Measurements from ENCODE around the gene BCAS3. TPM values are rescaled to one million over a fixed set of nuclear protein-coding genes. Genes with fewer than 3 reads are reported as not detected.
"Not testable (repeated sequence)": the region's sequence is repeated elsewhere in the genome, so short reads cannot be mapped to it uniquely, and the experiment has no call there.

Gene BCAS3
- total RNA-seq, 2 experiments from 2014 or later: 6.8 to 7.1 TPM

DNA sequence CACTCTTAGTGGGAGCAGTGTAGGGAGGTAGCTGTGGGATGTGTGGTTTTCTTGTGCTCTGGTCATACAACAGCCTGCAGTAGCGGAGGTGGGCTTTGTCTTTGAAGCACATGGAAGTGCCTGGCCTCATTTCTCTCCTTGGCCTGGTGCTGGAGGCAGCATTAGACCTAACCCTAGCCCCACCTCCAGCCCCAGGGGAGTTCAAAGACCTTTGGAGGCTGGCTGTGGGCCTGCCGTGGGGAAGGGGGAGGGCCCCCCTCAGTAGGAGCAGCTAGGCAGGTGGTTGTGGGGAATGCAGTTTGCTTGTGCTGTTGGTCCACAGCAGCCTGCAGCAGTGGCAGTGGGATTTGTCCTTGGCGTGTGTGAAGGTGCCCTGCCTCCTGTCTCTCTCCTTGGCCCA, 91.7 kb downstream of the BCAS3 start:
- Mint-ChIP-seq H3K36me3 (peaks cover 24% of the 10 kb centered on the region), H3K27me3 (no peaks in the 10 kb centered on the region), H3K27ac (no peak overlapping the region), H3K4me1 (ENCODE audit: low read depth) (peaks cover 23% of the 10 kb centered on the region), H3K9me3 (peaks cover 16% of the 10 kb centered on the region), H3K4me3 (no peak overlapping the region)
- intact Hi-C loops (cut with micrococcal nuclease): no loop called here
- ChIA-PET POLR2A (no interaction called here), CTCF (no interaction called here)
- DNase-seq: no peak

DNA sequence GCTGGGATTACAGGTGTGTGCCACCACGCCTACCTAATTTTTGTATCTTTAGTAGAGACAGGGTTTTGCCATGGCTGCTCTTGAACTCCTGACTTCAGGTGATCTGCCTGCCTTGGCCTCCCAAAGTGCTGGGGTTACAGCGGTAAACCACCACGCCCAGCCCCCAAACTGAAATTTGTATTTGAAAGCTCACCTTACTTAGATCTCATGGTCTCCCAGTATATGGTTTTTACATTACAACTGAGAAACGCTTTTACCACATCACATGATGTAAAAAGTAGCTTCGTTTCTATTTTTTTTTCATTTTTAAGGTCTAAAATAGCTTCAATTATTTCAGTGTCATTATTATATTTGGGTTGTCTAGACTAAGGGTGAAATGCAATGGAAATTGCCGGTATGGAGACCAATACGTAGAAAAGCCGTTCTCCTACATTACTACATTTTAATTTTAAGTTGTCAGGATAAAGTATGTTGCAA, 93.3 kb downstream of the BCAS3 start:
- ChIA-PET CTCF (no interaction called here), POLR2A (no interaction called here)
- Mint-ChIP-seq H3K9me3 (peaks cover 3% of the 10 kb centered on the region), H3K27ac (no peak overlapping the region), H3K4me1 (ENCODE audit: low read depth) (peaks cover 17% of the 10 kb centered on the region), H3K36me3 (peaks cover 11% of the 10 kb centered on the region), H3K4me3 (no peak overlapping the region), H3K27me3 (no peaks in the 10 kb centered on the region)
- intact Hi-C loops (cut with micrococcal nuclease): no loop called here
- DNase-seq: no peak

DNA sequence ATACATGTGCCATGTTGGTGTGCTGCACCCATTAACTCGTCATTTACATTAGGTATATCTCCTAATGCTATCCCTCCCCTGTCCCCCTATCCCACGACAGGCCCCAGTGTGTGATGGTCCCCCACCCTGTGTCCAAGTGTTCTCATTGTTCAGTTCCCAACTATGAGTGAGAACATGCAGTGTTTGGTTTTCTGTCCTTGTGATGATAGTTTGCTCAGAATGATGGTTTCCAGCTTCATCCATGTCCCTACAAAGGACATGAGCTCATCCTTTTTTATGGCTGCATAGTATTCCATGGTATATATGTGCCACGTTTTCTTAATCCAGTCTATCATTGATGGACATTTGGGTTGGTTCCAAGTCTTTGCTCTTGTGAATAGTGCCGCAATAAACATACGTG, 94.0 kb downstream of the BCAS3 start:
- H3K4me3 Mint-ChIP-seq, H3K9me3 Mint-ChIP-seq: not testable (repeated sequence)

DNA sequence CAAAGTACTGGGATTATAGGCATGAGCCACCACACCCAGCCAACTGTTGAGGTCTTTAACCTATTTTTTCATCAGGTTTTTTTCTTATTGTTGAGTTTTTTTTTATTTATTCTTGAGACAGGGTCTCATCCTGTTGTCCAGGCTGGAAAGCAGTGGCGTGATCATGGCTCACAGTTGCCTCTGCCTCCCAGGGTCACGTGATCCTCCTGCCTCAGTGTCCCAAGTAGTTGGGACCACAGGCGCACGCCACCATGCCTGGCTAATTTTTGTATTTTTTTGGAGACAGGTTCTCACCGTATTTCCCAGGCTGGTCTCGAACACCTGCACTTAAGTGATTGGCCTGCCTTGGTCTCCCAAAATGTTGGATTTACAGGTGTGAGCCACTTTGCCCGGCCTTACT, 95.9 kb downstream of the BCAS3 start:
- no peaks in the 10 kb centered on the region for H3K27me3 Mint-ChIP-seq
- H3K4me1 Mint-ChIP-seq (ENCODE audit: low read depth): peaks cover 4% of the 10 kb centered on the region
- POLR2A ChIA-PET: no interaction called here
- H3K9me3 Mint-ChIP-seq: peaks cover 3% of the 10 kb centered on the region
- no peak for DNase-seq
- intact Hi-C loops (cut with micrococcal nuclease): no loop called here
- no peak overlapping the region for H3K27ac Mint-ChIP-seq
- CTCF ChIA-PET: no interaction called here
- H3K4me3 Mint-ChIP-seq: no peak overlapping the region
- H3K36me3 Mint-ChIP-seq: no peaks in the 10 kb centered on the region

More for the DNA sequence above, 94.0 kb downstream of the BCAS3 start:
- DNase-seq; H3K27me3 Mint-ChIP-seq; CTCF ChIA-PET; POLR2A ChIA-PET; intact Hi-C loops (cut with micrococcal nuclease); H3K27ac Mint-ChIP-seq; H3K36me3 Mint-ChIP-seq: not testable (repeated sequence)
- peaks cover 11% of the 10 kb centered on the region for H3K4me1 Mint-ChIP-seq (ENCODE audit: low read depth)

DNA sequence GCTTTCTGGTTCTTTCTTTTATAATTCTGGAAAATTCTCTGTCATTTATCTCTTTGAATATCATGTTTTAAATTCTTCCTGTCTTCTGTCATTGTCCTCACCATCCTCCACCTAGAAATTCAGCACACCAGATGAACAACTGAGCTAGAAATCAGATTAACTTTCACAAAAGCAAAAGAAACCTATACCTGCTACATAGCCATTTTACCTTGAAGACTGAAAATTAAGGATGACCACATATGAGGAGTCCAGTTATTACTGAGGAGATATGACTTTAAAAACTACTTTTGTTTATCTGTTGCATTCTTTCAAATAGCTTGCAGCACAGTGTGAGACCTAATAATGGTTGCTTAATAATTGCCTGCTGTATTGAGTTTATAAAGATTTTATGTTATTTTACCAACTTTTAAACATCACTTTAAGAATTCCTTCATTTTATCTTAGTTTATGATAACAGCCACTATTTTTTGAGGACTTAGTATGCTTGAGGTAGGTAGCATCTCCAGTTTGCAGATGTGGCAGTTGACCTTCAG, 104.3 kb downstream of the BCAS3 start:
- H3K27ac Mint-ChIP-seq: no peak overlapping the region
- H3K36me3 Mint-ChIP-seq: no peaks in the 10 kb centered on the region
- intact Hi-C loops (cut with micrococcal nuclease): no loop called here
- no peaks in the 10 kb centered on the region for H3K27me3 Mint-ChIP-seq
- ChIA-PET POLR2A (no interaction called here), CTCF (no interaction called here)
- no peaks in the 10 kb centered on the region for H3K9me3 Mint-ChIP-seq
- H3K4me3 Mint-ChIP-seq: no peak overlapping the region
- no peaks in the 10 kb centered on the region for H3K4me1 Mint-ChIP-seq (ENCODE audit: low read depth)
- no peak for DNase-seq

DNA sequence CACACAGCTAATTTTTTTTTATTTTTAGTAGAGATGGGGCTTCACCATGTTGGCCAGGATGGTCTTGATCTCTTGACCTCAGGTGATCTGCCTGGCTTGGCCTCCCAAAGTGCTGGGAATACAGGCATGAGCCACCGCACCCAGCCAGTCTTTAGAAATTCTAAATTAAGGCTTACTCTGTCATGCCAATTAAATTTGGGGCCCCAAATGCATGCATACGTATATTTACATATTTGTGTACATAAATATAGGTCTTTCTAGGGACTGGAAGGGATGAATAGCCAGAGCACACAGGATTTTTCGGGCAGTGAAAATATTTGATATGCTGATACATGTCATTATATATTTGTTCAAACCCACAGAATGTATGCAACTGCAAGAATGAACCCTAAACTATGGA, 105.1 kb downstream of the BCAS3 start:
- POLR2A ChIA-PET: no interaction called here
- no peak overlapping the region for H3K27ac Mint-ChIP-seq
- intact Hi-C loops (cut with micrococcal nuclease): no loop called here

DNA sequence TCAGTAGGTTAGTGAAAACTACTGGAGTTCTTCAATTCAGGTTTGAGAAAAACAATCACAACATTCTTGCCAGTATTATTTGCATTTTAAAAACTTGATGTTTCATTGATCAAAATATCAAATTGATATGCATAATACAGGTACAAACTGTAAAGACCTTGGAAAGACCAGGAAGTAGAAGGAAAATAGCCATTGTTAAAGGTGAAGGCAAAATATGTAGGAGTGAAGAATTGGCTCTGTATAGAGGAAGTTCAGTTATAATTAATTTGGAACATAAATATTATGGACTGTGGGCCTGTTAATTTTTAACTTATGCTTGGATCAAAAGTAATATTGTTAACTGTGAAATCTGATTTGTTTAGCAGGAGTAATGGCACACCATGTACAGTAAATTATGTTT, 112.6 kb downstream of the BCAS3 start:
- H3K27me3 Mint-ChIP-seq: no peaks in the 10 kb centered on the region

More for the DNA sequence above, 105.1 kb downstream of the BCAS3 start:
- H3K27me3 Mint-ChIP-seq: no peaks in the 10 kb centered on the region
- H3K4me3 Mint-ChIP-seq: no peak overlapping the region
- DNase-seq: no peak
- CTCF ChIA-PET: no interaction called here
- H3K9me3 Mint-ChIP-seq: no peaks in the 10 kb centered on the region
- no peaks in the 10 kb centered on the region for H3K36me3 Mint-ChIP-seq
- H3K4me1 Mint-ChIP-seq (ENCODE audit: low read depth): no peaks in the 10 kb centered on the region

DNA sequence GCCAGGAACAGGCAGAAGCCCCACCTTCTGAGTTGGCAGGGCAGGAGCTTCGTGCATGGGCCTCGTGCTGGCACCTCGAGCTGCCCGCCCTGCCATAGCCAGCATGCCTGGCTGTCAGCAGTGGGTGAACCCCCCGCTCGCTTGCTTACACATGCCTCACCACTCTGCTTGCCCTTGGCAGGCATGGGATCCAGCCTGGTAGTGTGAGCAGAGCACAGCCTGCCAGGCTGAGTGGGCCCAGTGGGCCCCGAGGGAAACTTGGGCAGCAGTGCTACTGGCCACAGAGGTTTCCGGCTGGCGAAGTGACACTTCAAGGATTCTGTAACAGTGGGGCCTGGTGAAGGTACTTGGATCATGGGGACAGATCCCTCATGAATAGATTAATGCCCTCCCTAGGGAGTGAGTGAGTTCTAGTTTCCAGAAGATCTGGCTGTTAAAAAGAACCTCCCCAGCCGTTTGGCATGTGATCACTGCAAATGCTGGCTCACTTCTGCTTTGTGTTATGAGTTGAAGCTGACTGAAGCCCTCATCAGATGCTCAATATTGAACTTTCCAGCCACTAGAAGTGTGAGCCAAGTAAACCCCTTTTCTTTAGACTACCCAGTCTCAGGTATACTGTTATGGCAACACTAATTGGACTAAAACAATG, 114.7 kb downstream of the BCAS3 start:
- intact Hi-C loops (cut with micrococcal nuclease): no loop called here
- Mint-ChIP-seq H3K27me3 (no peaks in the 10 kb centered on the region), H3K36me3 (no peaks in the 10 kb centered on the region), H3K4me1 (ENCODE audit: low read depth) (no peaks in the 10 kb centered on the region), H3K4me3 (no peak overlapping the region), H3K27ac (no peak overlapping the region), H3K9me3 (no peaks in the 10 kb centered on the region)
- POLR2A ChIA-PET: no interaction called here
- no peak for DNase-seq
- CTCF ChIA-PET: no interaction called here

More for the DNA sequence above, 112.6 kb downstream of the BCAS3 start:
- CTCF ChIA-PET: no interaction called here
- H3K4me3 Mint-ChIP-seq: no peak overlapping the region
- H3K9me3 Mint-ChIP-seq: no peaks in the 10 kb centered on the region
- DNase-seq: no peak
- POLR2A ChIA-PET: no interaction called here
- H3K4me1 Mint-ChIP-seq (ENCODE audit: low read depth): no peaks in the 10 kb centered on the region
- H3K27ac Mint-ChIP-seq: no peak overlapping the region
- no peaks in the 10 kb centered on the region for H3K36me3 Mint-ChIP-seq
- intact Hi-C loops (cut with micrococcal nuclease): no loop called here

DNA sequence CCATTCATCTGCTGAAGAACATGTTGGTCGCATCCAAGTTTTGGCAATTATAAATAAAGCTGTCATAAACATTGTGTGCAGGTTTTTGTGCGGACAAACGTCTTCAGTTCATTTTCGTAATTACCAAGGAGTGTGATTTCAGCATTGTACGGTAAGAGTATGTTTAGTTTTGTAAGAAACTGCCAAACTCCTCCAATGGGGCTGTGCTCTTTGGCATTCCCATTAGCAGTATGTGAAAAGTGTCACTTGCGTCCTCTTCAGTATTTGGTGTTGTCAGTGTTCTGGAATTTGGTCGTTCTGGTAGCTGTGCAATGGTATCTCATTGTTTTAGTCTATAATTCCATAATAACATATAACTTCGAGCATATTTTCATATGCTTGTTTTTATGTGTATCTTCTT, 120.9 kb downstream of the BCAS3 start:
- Mint-ChIP-seq H3K27me3 (no peaks in the 10 kb centered on the region), H3K4me3 (no peak overlapping the region), H3K27ac (no peak overlapping the region), H3K9me3 (no peaks in the 10 kb centered on the region), H3K36me3 (no peaks in the 10 kb centered on the region), H3K4me1 (ENCODE audit: low read depth) (no peaks in the 10 kb centered on the region)
- CTCF ChIA-PET: no interaction called here
- intact Hi-C loops (cut with micrococcal nuclease): no loop called here
- DNase-seq: no peak
- POLR2A ChIA-PET: no interaction called here

DNA sequence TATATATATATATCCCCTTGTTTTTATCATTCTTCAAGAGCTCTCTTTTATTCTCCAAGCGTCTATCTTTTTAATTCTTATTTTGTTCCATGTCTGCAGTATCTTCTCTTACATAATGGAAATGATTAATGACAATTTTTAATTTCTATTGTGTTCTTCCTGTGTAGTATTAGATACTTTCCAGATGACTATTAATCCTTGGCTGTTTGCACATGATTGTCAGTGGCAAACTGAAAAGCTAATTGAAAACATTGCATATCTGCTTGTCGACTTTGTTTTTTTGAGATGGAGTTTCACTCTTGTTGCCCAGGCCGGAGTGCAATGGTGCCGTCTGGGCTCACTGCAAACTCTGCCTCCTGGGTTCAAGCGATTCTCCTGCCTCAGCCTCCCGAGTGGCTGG, 124.7 kb downstream of the BCAS3 start:
- ChIA-PET POLR2A (no interaction called here), CTCF (no interaction called here)
- DNase-seq: no peak
- Mint-ChIP-seq H3K36me3 (peaks cover 1% of the 10 kb centered on the region), H3K4me3 (no peak overlapping the region), H3K27ac (no peak overlapping the region), H3K27me3 (no peaks in the 10 kb centered on the region), H3K4me1 (ENCODE audit: low read depth) (no peaks in the 10 kb centered on the region), H3K9me3 (no peaks in the 10 kb centered on the region)
- intact Hi-C loops (cut with micrococcal nuclease): no loop called here

DNA sequence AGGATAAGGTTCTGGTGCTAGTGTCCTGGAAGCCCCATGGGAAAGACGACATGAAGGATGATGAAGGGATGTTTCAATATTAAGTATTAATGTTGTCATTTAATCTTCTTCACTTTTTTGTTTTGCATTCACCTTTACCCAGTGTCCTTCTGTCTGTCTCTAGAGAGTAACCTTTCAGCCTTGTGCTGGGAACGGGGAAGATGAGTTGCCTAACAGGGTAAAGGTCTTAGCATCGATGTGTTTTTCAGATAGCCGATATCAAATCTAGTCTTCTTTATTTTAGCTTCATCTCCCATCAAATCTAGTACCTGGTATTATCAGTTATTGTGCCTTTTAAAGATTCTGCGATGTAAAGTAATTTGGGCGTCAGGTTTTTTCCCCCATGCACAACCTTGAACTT, 125.4 kb downstream of the BCAS3 start:
- intact Hi-C loops (cut with micrococcal nuclease): no loop called here
- Mint-ChIP-seq H3K4me1 (ENCODE audit: low read depth) (no peaks in the 10 kb centered on the region), H3K4me3 (no peak overlapping the region), H3K27me3 (no peaks in the 10 kb centered on the region), H3K9me3 (no peaks in the 10 kb centered on the region), H3K36me3 (peaks cover 1% of the 10 kb centered on the region), H3K27ac (no peak overlapping the region)
- CTCF ChIA-PET: no interaction called here
- POLR2A ChIA-PET: no interaction called here
- no peak for DNase-seq

DNA sequence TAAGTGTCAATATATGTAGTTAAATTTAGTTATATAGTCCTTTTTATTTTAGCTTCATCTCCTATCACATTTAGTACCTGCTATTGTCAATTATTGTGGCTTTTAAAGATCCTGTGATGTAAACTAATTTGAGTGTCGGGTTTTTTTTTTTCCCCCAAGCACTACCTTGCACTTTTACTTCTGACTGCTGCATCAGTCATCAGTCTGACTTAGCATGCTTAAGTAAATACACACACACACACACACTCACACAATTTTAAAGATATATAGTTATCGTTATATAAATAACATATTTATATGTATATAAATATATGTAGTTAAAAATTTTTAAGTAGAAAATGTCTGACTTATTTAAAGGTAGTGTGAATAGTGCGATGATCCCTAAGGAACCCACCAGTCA, 127.2 kb downstream of the BCAS3 start:
- H3K4me3 Mint-ChIP-seq: no peak overlapping the region
- DNase-seq: no peak
- ChIA-PET POLR2A (no interaction called here), CTCF (no interaction called here)
- H3K27ac Mint-ChIP-seq: no peak overlapping the region
- peaks cover 9% of the 10 kb centered on the region for H3K36me3 Mint-ChIP-seq
- H3K4me1 Mint-ChIP-seq (ENCODE audit: low read depth): no peaks in the 10 kb centered on the region
- H3K9me3 Mint-ChIP-seq: no peaks in the 10 kb centered on the region
- intact Hi-C loops (cut with micrococcal nuclease): no loop called here
- H3K27me3 Mint-ChIP-seq: no peaks in the 10 kb centered on the region

DNA sequence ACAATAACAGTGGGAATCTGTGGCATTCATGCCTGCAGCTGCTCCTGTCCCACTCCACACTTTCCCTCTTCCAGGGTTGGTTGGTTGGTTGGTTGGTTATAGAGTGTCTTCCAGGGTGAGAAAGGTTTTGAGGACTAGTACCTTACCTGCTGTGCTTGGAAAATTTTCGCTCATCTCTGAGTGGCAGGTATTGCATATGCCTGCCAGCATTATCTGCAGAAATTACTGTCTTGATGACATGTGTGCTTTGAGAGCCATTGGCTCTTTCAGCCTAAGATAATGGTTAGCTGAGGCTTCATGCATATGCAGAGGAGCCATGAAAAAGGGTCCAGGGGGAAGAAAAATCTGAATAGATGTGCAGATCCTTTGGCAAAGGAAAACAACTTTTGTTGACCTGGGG, 131.8 kb downstream of the BCAS3 start:
- no peaks in the 10 kb centered on the region for H3K27me3 Mint-ChIP-seq
- intact Hi-C loops (cut with micrococcal nuclease): no loop called here
- H3K9me3 Mint-ChIP-seq: peaks cover 25% of the 10 kb centered on the region
- POLR2A ChIA-PET: no interaction called here
- peaks cover 30% of the 10 kb centered on the region for H3K36me3 Mint-ChIP-seq
- H3K4me1 Mint-ChIP-seq (ENCODE audit: low read depth): no peaks in the 10 kb centered on the region
- no peak for DNase-seq
- CTCF ChIA-PET: no interaction called here
- no peak overlapping the region for H3K4me3 Mint-ChIP-seq
- H3K27ac Mint-ChIP-seq: no peak overlapping the region
